DOHH2 (cell line): ENCODE results near the gene KLHL36.

Source experiments
- CTCF ChIP-seq: fragments of 200-600 bp; sonication (generic); IDR thresholded peaks from one replicate; pipeline ENCODE4 v1.5.1; 2014; ENCODE audit warnings: antibody characterized with exemption, mild to moderate bottlenecking, low read depth, low read length; ENCODE audit not compliant: poor library complexity, severe bottlenecking
- EZH2phosphoT487 ChIP-seq: fragments of 200-600 bp; sonication (generic); IDR thresholded peaks from 2 replicates; pipeline ENCODE4 v1.6.1; 2017; ENCODE audit warnings: borderline replicate concordance, mild to moderate bottlenecking, antibody characterized with exemption, low read length, moderate library complexity, mixed read lengths

GRCh38 chr16:84699712-84700445, 51.6 kb downstream of the KLHL36 start, which contains the start of gene USP10:
- no peak for TF ChIP-seq CTCF
- TF ChIP-seq EZH2phosphoT487 = no peak
